Osteoblast (primary cell): ENCODE data around the gene MBOAT1. TPM values are rescaled to one million over a fixed set of nuclear protein-coding genes. Genes with fewer than 3 reads are reported as not detected.
"Not testable (repeated sequence)": the region's sequence is repeated elsewhere in the genome, so short reads cannot be mapped to it uniquely, and the experiment has no call there.

Experiments
- DNase-seq: peaks from one replicate; pipeline ENCODE4 v3.0.0; 2011; ENCODE audit warnings: low spot score, mixed read lengths; ENCODE audit not compliant: insufficient read length; ENCODE audit errors: missing footprints
- H2AFZ ChIP-seq: 2 replicates; pipeline ENCODE4 v1.6.0; 2011; ENCODE audit warnings: mild to moderate bottlenecking, low read length
- H3K27ac ChIP-seq: 2 replicates; pipeline ENCODE4 v1.5.1; 2011; ENCODE audit warnings: mild to moderate bottlenecking, low read depth, low read length, moderate library complexity
- H3K27me3 ChIP-seq: 2 replicates; pipeline ENCODE4 v1.6.0; 2012; ENCODE audit warnings: mild to moderate bottlenecking, control low read depth, inconsistent platforms, low read length, moderate library complexity; ENCODE audit not compliant: insufficient read depth
- H3K36me3 ChIP-seq: 2 replicates; pipeline ENCODE4 v1.5.1; 2011; ENCODE audit warnings: mild to moderate bottlenecking, low read length, control low read depth, moderate library complexity; ENCODE audit not compliant: insufficient read depth
- H3K4me1 ChIP-seq: 2 replicates; pipeline ENCODE4 v1.5.1; 2011; ENCODE audit warnings: mild to moderate bottlenecking, low read length, control low read depth, moderate library complexity; ENCODE audit not compliant: insufficient read depth
- H3K4me2 ChIP-seq: 2 replicates; pipeline ENCODE4 v1.6.0; 2011; ENCODE audit warnings: mild to moderate bottlenecking, low read length; ENCODE audit not compliant: insufficient read depth
- H3K4me3 ChIP-seq: fragments of 200-600 bp; sonication (generic); 3 replicates; pipeline ENCODE4 v1.5.1; 2012; ENCODE audit warnings: mild to moderate bottlenecking, low read length, inconsistent platforms; ENCODE audit not compliant: insufficient read depth
- H3K79me2 ChIP-seq: 2 replicates; pipeline ENCODE4 v1.6.0; 2012; ENCODE audit warnings: mild to moderate bottlenecking, low read length, control low read depth, inconsistent platforms; ENCODE audit not compliant: insufficient read depth
- H3K9me3 ChIP-seq: 2 replicates; pipeline ENCODE4 v1.5.1; 2011; ENCODE audit warnings: low read depth, low read length, control low read depth
- H4K20me1 ChIP-seq: 2 replicates; pipeline ENCODE4 v1.6.0; 2012; ENCODE audit warnings: mild to moderate bottlenecking, low read length, control low read depth; ENCODE audit not compliant: insufficient read depth
- CTCF ChIP-seq: IDR thresholded peaks from 2 replicates; pipeline ENCODE4 v1.5.1; 2011; ENCODE audit warnings: mild to moderate bottlenecking, low read depth, low read length, moderate library complexity; ENCODE audit errors: extremely low read depth
- total RNA-seq: library from RNA; depleted of rRNA; stranded (reverse); fragments of >200 nt; gene quantifications from 2 replicates; pipeline ENCODE4 v1.2.3, GENCODE V29; 2012

The MBOAT1 gene
- total RNA-seq, 1 donor: 1.4 TPM

GRCh38 chr6:20146291-20146690, 66.0 kb downstream of the MBOAT1 start:
- Histone ChIP-seq H2AFZ (no peak overlapping the region), H4K20me1 (no peaks in the 10 kb centered on the region), H3K9me3 (no peaks in the 10 kb centered on the region), H3K36me3 (no peaks in the 10 kb centered on the region), H3K27me3 (no peaks in the 10 kb centered on the region), H3K27ac (no peak overlapping the region), H3K79me2 (no peaks in the 10 kb centered on the region), H3K4me2 (no peak overlapping the region), H3K4me1 (no peaks in the 10 kb centered on the region), H3K4me3 (no peak overlapping the region)
- TF ChIP-seq CTCF: no peak
- DNase-seq: no peak

- no peaks in the 10 kb centered on the region for H3K36me3 ChIP-seq
- no peaks in the 10 kb centered on the region for H3K79me2 ChIP-seq
- TF ChIP-seq CTCF: no peak
- H3K27me3 ChIP-seq: no peaks in the 10 kb centered on the region
- H3K9me3 ChIP-seq: no peaks in the 10 kb centered on the region
- H3K4me2 ChIP-seq: no peak overlapping the region
- DNase-seq: no peak
- H3K4me3 ChIP-seq: no peak overlapping the region
- no peak overlapping the region for H3K27ac ChIP-seq
- H2AFZ ChIP-seq: no peak overlapping the region
- no peaks in the 10 kb centered on the region for H3K4me1 ChIP-seq
- H4K20me1 ChIP-seq: no peaks in the 10 kb centered on the region
These were observed 69.4 kb downstream of the MBOAT1 start for GRCh38 chr6:20142866-20143265.

GRCh38 chr6:20141931-20142330, 70.3 kb downstream of the MBOAT1 start:
- Histone ChIP-seq H3K4me1 (no peaks in the 10 kb centered on the region), H4K20me1 (no peaks in the 10 kb centered on the region), H3K4me3 (no peak overlapping the region), H3K36me3 (no peaks in the 10 kb centered on the region), H3K79me2 (no peaks in the 10 kb centered on the region), H3K27ac (no peak overlapping the region), H3K4me2 (no peak overlapping the region), H3K9me3 (no peaks in the 10 kb centered on the region), H2AFZ (no peak overlapping the region), H3K27me3 (no peaks in the 10 kb centered on the region)
- DNase-seq: no peak
- TF ChIP-seq CTCF: no peak

- not testable (repeated sequence) for H3K4me2 ChIP-seq, H3K4me1 ChIP-seq, H3K27ac ChIP-seq, H4K20me1 ChIP-seq, H3K4me3 ChIP-seq, H3K79me2 ChIP-seq, H3K9me3 ChIP-seq, DNase-seq, H2AFZ ChIP-seq, H3K36me3 ChIP-seq, H3K27me3 ChIP-seq
These were observed 72.9 kb downstream of the MBOAT1 start for GRCh38 chr6:20139127-20139963.
